ENCODE results near the gene KCNJ18.
"Not testable (repeated sequence)": the region's sequence is repeated elsewhere in the genome, so short reads cannot be mapped to it uniquely, and the experiment has no call there.

DNA sequence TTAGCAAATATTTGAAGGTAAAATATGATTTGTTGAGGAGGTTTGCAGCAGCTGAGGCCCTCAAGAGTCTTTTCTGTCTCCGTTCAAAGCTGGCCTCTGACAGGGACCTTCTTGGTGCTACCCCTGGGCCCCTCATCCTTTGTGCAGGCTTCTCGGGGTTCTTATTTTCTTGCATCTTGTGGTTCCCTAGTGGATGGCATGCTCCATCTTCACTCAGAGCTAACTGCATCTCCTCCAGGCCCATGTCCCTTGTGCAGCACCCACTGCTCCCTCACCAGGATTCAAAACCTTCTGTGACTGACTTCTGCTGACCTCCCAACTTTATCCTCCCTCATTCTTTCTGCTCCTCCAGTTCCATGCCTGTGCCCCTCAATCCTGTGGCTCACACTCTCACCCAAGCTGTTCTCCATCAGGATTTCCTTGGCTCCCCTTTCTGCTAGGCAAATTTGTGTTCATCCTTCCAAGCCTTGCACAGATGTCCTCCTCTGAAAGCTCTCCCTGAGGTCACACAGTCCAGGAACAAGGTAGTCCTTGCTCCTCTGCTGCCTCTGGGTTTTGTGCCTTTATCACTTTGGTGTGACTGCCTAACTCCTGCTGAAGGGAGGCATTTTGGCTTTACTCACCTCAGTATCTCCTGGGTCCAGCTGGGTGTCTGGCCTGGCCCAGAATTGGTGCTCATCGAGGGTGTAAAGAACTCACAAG is 25.5 kb upstream of the KCNJ18 start:
- not testable (repeated sequence) for TF ChIP-seq CTCF (IDR thresholded peaks at IDR 0.05 in 4 of 5, conservative IDR thresholded peaks at IDR 0.05 in 1 of 5); POLR2A (IDR thresholded peaks at IDR 0.05)

Measured in gastrocnemius medialis (tissue), 4 donors.